H1 (cell line): Measurements from ENCODE around the gene TERC. TPM values are rescaled to one million over a fixed set of nuclear protein-coding genes. Genes with fewer than 3 reads are reported as not detected.

Source experiments
- CEBPB ChIP-seq: IDR thresholded peaks from 2 replicates; pipeline ENCODE4 v1.6.1; 2012; ENCODE audit warnings: low read depth, low read length
- GABPA ChIP-seq: IDR thresholded peaks from 2 replicates; pipeline ENCODE4 v1.6.1; 2011; ENCODE audit warnings: mild to moderate bottlenecking, low read length, moderate library complexity, borderline replicate concordance; ENCODE audit not compliant: insufficient read depth
- TBP ChIP-seq: IDR thresholded peaks from 2 replicates; pipeline ENCODE4 v1.6.1; 2011; ENCODE audit warnings: low read depth, low read length, improper control_type of control experiment
- polyA plus RNA-seq, 7 experiments: library from polyadenylated mRNA; depleted of rRNA in 3 of 7; stranded (reverse) in 5 of 7; unstranded in 2 of 7; fragments of >200 nt in 5 of 7; fragments of 200-250 nt in 2 of 7; gene quantifications; 1 replicate in 5 of 7; 2 replicates in 1 of 7; 4 replicates in 1 of 7; pipeline versions ENCODE4 v1.2.1 to v1.2.3, GENCODE V29; 2011 to 2013; ENCODE audit warnings: missing spikeins in 2 of 7, mixed read lengths in 2 of 7
- total RNA-seq: library from RNA; stranded (reverse); fragmentation: NEBNext Ultra II Directional; extraction: Animal tissue kit (Norgen Biotek cat#: 25700); gene quantifications from 2 replicates; pipeline ENCODE4 v1.2.1, GENCODE V29; 2021

Gene TERC
- total and polyA plus RNA-seq, 2 of the 8 experiments (the other 6 are each of a cell fraction or from before 2014, with no cell fraction given) = 2.3 to 17.0 TPM

DNA sequence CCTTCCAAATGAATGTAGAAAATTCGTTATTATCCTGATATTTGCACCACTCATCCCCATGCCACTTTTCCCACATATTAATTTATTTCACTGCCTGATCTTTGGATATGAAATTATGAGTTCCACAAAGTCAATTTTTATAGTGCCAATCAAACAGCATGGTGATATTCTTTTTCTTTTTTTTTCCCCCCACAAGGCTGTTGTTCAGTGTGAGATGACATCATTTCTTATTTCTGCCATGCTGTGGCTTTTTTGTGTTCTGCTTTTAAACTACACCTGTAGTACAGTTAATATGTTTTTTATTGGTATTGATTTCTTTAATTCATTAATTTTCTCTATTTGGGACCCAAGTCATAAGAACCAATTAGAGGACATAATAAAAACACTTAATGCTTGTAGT lies 22.9 kb upstream of the TERC start (continued):
- TF ChIP-seq TBP = no peak
- TF ChIP-seq GABPA = no peak
- no peak for TF ChIP-seq CEBPB
- TF ChIP-seq, all 59 proteins: peak for 0
